DMS 273 (cell line): ENCODE results near the gene IP6K1.
"Not testable (repeated sequence)": the region's sequence is repeated elsewhere in the genome, so short reads cannot be mapped to it uniquely, and the experiment has no call there.

Source experiments
- DNase-seq: peaks from one replicate; lab custom pipeline; 2025; ENCODE audit not compliant: unreplicated experiment; lab: John Stamatoyannopoulos, UW

IP6K1 gene

GRCh38 chr3:49794431-49794830 lies 8.1 kb upstream of the IP6K1 start:
- DNase-seq, result no peak

DNA sequence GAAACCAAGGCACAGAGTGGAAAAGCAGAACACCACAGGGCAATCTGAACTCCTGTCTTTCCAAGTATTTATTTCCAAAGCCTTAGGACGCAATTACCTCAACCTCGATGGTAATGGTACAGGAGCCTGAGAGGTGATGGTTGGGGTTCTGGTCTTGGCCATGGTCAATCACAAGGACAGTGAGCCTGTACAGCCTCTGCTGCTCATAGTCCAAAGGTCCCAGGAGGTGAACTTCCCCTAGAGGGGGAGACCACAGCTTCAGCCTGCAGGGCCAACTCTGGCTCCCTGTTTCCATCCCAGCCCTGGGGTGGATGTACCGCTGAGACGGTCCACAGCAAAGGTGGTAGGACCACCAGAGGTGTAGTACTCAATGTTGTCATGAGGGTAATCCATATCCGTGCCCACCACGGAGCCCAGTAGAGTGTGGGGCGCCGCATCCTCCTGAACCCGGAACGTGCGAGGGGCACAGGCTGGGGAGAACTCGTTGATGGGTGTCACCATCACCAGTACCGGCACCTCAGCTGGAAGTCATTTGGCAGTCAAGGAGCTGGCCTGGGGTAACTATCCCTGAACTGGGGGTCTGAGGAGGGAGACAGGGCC lies 7.2 kb upstream of the IP6K1 start:
- no peak for DNase-seq

- DNase-seq, result no peak
Observed at GRCh38 chr3:49792371-49793150, 6.2 kb upstream of the IP6K1 start.

GRCh38 chr3:49791571-49791970 lies 5.2 kb upstream of the IP6K1 start:
- no peak for DNase-seq

- no peak for DNase-seq
Observed at GRCh38 chr3:49790626-49791411, 4.5 kb upstream of the IP6K1 start.

GRCh38 chr3:49788056-49788455 lies 1.7 kb upstream of the IP6K1 start:
- DNase-seq, result no peak

GRCh38 chr3:49787536-49787935 lies 1.2 kb upstream of the IP6K1 start:
- no peak for DNase-seq

DNA sequence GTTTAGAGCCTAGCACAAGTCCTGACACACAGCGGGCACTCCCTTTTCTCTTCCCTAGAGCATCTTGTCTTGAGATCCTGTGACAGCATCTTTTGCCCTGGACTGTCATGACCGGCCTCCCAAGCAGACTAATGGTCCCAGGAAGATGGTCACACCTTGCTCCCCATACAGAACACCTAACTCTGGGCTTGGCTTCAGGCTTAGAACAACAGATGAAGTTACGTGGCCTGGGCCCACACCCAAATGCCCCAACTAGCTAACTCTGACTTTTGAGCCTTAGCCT lies 781 bp upstream of the IP6K1 start:
- no peak for DNase-seq

GRCh38 chr3:49785565-49786356 lies 581 bp downstream of the IP6K1 start:
- peak; percentile 55 for DNase-seq

DNA sequence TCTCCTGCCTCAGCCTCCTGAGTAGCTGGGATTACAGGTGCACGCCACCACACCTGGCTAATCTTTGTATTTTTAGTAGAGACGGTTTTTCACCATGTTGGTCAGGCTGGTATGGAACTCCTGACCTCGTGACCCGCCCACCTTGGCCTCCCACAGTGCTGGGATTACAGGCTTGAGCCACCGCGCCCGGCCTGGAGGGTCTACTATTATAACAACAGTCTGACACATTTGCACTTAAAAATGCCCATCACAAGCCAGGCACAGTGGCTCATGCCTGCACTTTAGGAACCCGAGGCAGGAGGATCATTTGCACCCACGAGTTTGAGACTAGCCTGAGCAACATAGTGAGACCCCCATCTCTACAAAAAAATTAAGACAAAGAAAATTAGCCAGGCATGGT lies 4.1 kb downstream of the IP6K1 start:
- not testable (repeated sequence) for DNase-seq

DNA sequence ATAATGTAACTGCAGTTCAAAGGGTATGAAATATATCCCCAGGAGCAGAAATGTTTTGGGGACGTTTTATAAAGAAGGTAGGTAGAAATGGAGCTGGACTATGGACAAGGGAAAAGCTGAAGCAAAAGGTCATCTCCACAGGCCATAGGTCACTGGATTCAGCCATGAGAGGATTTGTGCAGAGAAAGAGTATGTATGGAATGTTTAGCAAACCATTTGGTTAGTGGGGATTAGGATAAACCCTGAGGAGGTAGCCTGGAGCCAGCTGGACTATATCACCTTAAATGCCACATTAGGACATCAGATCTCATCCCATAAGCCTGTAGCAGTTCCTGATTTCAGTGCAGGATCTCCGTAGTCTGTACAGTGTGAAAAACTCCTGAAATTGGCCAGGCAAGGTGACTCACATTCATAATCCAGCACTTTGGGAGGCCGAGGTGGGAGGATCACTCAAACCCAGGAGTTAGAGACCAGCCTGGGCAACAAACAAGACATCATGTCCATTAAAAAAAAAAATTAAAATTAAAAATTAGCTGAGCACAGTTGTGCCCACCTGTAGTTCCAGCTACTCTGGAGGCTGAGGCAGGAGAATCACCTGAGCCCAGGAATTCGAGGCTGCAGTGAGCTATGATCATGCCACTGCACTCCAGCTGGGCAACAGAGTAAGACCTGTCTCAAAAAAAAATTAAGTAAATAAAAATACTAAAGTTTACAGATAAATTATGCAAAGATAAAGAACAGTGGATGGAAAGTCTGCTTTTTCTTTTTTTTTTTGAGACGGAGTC lies 4.7 kb downstream of the IP6K1 start:
- no peak for DNase-seq

GRCh38 chr3:49780975-49781365 lies 5.4 kb downstream of the IP6K1 start:
- DNase-seq, result not testable (repeated sequence)

DNA sequence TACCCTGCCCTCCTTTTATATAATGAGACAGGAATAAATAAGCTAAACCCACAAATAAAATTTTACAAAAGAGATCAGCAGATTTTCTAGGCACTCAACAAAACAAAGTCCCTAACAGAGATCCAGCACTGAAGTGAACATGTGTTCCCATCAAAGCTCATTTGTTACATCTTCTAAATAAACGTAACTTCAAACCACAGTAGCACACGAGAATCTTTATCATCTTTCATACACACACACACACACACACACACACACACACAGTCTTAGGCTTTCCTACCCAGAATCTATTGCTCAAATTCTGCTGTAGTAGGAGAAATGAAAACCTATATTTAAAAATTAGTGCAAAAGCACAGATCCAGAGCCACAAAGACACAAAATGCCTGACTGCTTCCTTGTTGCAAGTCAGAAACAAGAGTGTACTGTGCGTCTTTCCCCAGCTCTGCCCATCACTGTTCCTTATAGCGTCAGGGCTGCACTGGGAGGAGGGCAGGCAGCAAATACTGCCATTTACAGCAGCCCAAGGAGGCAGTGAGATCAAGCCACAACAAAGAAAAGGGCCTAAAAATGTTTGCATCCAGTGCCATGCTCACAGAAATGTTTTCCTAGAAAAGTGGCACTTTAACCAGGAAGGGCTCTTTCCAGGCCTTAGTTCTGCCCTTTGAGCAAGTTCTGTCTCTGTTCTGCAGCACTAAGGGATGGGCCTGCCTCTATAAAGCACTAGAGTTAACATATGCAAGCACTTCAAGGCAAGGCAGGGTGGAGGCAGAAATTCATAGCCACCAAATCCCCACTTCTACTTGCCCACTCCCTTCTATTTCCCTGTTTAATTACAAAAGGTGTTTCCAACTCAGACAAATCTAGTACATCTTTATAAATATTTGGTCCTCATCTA lies 6.0 kb downstream of the IP6K1 start:
- no peak for DNase-seq

DNA sequence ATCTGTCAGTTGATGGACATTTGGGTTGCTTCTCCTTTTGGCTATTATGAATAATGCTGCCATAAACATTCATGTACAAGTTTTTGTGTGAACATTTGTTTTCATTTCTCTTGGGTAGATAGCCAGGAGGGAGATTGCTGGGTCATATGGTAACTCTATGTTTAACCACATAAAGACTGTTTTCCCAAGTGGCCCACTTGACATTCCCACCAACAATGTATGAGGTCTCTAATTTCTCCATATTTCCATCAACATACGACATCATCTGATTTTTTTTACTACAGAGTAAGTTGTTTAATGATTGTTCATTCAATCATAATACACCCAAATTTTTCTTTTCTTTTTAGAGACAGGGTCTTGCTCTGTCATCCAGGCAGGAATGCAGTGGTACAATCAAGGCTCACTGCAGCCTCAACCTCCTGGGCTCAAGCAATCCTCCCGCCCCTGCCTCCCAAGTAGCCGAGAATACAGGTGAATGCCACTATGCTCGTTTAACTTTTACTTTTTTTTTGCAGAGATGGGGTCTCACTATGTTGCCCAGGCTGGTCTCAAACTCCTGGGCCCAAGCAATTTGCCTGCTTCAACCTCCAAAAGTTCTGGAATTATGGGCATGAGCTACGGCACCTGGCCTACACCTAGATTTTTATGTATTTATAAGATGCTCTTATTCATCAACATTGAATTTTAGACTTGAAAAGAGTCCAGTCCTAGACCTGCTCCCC lies 6.8 kb downstream of the IP6K1 start:
- DNase-seq, result no peak

GRCh38 chr3:49776101-49776500 lies 10.2 kb downstream of the IP6K1 start:
- not testable (repeated sequence) for DNase-seq

DNA sequence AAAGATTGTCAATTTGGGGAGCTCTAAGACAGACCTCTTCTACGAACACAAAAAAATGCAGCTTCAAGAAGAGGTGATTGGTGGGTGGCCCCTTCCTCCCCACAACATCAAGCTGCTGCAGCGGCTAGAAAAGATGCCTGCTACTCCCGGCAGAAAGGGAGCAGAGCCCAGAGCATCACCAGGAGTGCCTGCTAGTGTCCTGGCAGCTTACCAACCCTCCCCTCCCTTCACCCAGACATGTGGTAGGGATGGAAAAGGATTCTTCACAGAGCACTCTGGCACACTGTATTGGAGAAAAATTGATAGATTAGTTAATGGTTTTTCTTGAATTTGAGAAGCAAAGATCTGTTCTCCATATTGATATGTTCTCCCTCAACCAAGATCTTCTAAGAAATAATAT lies 10.8 kb downstream of the IP6K1 start:
- peak; percentile 38 for DNase-seq

DNA sequence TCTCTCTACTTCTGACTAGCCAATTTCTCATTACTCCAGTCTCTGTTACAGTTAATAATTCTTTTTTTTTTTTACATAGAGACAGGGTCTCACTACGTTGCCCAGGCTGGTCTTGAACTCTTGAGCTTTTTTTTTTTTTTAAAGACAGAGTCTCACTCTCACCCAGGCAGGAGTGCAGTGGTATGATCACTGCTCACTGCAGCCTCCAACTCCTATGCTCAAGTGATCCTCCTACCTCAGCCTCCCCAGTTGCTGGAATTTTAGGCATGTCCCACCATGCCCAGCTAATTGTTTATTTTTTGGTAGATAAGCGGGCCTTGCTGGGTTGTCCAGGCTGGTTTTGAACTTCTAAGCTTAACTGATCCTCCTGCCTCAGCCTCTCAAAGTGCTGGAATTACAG lies 13.6 kb downstream of the IP6K1 start:
- no peak for DNase-seq

DNA sequence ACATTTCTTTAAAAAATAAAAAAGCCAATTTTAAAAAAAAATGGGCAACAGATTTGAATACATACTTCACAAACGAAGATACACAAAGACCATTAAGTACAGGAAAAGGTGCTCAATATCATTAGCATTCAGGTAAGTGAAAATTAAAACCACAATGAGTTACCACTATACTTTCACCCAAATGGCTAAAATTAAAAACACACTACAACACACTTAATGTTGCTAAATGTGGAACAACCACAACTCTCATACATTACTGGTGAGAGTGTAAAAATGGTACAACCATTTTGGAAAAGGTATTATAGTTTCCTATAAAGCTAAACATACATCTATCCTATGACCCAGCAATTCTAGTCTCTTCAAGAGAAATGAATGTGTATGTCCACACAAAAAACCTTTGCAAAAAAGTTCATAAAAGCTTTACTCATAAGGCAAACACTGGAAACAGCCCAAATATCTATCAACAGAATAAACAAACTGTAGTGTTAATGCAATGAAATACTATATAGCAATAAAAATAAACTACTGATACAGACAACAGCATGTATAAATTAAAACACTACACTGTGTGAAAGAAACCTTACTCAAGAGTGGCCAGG lies 14.9 kb downstream of the IP6K1 start:
- DNase-seq, result no peak

DNA sequence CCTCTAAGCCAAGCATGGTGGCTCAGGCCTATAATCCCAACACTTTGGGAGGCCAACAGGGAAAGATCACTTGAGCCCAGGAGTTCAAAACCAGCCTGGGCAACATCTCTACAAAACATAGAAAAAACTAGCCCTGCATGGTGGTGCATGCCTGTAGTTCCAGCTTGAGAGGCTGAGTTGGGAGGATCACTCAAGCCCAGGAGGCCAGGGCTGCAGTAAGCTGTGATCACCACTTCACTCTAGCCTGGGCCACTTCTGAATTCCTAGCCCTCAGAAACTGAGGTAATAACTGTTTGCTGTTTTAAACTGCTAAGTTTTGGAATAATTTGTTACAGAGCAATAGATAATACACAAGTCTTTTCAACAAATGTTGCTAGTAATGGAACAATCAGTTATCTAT lies 16.4 kb downstream of the IP6K1 start:
- DNase-seq, result no peak
